HG03066 (cell line): ENCODE measurements around the gene CBLN1.

ENCODE experiments used
- ATAC-seq: cut with Tn5 transposase; IDR thresholded peaks from one replicate; pipeline ENCODE4 v1.9.1; 2021; ENCODE audit warnings: low read depth; ENCODE audit not compliant: unreplicated experiment

Gene CBLN1

DNA sequence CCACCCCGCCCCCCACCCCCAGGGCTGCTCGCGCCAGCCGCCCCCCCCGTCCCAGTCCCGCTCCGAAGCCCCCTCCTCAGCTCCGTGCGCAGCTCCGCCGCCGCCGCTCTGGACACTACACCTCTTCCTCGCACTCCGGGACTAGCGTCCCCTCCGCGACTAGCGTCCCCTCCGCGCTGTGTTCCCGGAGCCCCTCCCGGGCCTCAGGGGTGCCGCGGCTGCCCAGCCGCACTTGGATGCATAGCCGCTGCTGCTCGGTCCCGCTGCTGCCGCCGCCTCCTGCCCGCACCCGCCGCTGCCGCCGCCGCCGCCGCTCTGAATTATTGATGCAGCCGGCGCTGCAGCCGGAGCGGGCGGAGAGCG lies at the start of gene CBLN1:
Gene CBLN1 (minus strand): TSS at position 359 of the 363 bp plus-strand sequence. CDS start 373 bp downstream, outside the sequence.
- no peak for ATAC-seq

DNA sequence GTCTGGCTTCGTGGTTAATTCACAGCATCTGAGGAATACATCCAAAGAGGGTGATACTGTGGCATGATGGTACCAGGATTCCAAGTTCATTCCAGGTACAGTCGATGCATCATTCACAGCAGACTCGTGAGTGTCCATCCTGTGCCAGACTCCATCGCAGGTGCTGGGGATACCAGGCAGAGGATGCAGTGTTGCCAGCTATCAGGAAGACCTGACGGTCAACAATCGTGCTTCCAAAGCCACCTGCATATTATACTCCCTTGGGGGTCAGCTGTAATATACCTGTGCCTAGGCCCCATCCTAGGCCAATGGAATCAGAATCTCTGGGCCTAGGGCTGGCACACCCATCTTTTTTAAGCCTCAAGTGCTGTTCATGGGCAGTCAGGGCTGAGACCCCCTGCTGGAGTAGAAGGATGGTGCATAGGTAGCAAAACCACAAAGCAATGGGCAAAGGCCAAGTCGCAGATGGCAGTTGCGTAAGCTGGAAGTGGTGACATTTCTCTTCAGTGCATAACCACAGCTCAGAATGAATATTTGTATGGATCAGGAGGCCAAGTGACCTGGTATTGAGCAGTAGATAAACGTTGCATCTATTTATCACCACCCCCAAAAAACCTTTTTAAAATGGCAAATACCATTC lies 49.0 kb upstream of the CBLN1 start:
- ATAC-seq = no peak

DNA sequence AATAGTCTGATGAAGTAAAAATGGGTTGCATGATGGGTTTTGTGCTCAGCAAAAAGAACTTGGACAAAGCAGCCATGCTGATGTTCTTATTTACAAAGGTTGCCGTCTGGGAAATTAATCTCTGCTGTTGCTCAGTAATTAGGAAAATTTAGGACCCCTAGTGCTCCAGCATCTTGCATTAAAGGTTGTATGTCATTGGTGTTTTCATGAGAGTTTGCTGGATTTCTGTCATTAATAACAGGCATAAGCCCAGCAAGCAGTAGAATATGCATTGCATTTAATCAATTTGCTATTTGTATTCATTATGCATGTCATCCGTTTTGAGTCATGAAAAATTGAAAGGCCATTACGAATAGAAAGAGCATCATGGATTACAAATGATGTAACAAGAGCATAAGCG lies 46.7 kb upstream of the CBLN1 start:
- no peak for ATAC-seq

DNA sequence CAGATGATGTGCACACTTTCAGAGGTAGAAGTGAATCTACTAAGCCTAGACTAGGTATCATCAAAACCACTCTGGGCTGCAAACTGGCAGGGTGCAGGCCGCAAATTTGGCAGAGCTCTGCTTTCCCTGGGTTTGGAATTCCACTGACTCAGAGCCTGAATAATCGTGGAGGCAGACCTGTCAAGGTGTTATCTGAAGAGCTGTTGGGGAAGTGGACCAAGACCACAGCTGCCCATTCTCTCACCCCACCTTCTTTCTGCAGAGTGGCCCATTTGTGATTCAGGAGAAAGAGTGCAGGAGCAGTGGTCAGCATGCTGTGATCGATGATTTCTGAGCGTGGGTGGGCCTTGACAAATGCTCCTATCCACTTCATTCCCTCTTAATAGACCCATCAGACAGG lies 45.8 kb upstream of the CBLN1 start:
- ATAC-seq = no peak

DNA sequence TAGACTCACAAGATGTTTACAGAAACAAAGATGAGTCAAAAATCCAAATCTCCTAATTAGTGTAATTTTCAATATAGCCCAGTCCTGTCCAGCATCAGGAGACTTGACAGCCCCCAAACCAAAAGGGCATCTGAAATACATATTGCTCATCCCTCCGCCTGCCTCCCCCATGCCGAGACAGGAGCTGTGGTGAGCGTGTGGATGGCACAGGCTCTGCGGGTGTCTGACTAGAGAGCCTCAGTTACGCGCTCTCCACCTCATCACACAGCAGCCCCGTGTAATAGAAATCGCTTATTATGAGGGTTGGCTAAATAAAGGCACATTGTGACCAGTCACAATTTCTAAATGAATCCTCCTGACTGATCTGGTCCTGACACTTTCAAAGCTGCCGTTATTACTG lies 43.1 kb upstream of the CBLN1 start:
- ATAC-seq = no peak

DNA sequence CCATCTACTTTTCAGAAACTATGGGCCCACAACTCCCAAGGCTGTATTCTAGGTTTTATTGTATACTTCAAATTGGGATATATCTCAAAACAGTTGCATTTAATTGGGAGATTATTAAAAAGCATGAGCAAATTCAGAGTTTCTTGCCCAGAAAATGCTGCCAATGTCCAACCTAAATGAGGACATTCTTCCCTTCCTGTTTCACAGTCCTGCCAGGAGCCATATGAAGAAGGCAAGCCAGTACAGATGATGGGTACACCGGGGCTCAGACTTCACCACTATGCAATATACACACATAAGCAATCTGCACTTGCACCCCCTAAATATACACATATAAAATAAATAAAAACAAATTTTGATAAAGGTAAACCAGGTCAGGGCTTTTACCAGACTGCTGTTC lies 34.0 kb upstream of the CBLN1 start:
- no peak for ATAC-seq

DNA sequence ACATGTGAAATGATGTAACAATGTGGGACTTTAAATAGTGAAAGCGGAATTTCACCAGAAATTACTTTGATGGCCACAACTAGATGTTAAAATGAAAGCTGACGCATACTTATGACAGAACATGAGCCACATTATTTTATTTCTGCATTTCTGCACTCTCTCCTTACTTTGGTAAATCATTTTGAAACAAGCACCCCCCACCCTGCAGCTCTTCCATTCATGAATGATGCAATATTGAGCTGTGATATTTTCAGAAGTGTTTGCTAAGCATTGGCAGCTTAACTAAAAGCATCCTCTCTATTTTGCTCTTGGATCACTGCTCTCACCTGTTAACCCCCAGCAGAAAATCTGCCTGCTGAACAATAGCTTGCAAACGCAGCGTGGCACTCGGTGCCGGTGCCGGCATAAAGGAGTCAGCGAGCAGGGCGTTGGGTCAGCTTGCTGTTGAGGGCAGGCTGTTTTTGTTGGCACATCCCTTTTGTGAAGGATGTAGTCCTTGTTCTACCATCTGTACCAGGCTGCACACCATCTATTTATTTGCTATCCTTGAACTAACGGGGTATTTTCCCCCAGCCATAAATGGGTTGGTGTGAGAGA lies 30.8 kb upstream of the CBLN1 start:
- ATAC-seq = no peak

DNA sequence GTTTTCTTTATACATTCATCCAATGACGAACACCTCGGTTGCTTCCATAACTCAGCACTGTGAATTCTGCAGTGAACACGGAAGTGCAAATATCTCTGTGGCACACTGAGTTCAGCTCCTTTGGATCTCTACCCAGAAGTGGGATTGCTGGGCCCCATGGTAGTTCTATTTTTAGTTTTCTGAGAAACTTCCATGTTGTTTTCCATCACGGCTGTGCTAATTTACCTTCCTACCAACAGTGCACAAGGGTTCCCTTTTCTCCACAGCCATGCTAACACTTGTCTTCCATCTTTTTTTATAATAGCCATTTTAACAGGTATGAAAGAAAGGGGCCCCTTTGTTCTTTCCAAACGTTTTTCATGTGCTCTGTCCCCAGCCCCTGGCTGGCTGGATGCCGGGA lies 30.2 kb upstream of the CBLN1 start:
- ATAC-seq = no peak

DNA sequence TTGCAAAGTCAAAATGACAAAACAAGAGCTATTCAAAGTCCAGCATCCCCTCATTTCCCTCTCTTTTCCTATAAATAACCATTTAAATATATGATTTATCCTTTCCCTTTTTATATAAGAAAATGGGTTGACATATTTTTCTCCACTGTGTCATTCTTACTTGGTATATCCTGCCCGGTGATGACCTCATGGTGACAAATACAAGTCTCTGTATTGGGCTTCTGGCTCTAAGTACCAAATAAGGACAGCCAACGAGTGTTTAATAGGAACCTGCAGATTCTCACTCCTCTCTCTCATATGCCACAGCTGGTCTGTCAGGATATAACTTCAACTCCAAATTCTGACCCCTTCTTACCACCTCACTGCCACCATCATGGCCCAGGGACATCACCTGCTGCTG lies 25.5 kb upstream of the CBLN1 start:
- no peak for ATAC-seq

DNA sequence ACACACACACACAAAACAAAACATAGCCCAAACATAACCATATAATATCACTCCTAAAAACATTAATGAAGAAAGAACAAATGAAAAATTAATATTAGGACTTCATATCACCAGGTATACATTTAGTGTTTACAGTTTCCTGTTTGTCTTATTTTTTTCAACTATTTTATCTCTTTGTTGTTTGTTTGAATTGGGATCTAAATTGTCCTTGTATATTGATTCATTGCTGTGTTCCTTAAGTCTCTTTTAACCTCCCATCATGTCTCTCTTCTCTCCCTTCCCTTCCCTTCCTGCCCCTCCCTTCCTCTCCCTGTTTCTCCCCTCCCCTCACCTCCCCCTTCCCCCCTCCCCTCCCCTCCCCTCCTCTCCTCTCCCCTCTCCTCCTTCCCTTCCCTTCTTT lies 23.8 kb upstream of the CBLN1 start:
- no peak for ATAC-seq

DNA sequence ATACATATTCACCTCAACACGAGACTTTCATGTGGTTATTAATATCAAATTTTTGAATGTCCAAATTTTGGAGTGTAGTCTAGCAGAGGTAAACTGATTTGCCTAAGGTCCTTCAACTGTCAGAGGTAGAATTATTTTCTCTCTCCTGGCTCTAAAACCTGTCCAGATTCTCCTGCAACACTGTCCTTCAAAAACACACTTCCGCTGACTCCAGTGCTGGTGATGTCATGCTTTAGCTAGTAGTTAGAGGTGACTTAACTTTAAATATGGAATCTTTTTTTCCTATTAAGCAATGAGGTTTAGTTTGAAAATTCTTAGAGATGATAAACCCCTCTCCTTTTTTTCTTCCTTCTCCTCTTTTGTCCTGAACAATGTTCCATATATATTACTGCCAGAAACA lies 10.8 kb upstream of the CBLN1 start:
- no peak for ATAC-seq

DNA sequence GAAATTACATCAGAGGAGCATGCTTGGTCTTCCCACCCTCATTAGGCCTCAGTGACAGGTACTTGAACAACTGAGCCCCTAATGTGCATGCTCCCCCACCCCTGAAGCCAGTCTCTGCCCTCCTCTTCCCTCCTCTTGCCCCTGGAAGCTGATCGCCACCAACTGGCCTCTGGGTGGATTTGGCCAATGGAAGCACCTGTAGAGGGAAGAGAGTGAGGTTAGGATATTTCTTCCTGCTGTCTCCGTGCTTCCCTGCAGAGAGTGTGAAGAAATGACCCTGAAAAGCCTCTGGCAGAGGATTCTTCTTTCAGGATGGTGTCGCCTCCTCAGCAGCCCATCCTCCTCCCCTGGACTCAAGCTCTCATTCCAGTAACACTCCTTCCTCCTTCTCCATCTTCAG lies 5.9 kb upstream of the CBLN1 start:
- no peak for ATAC-seq

DNA sequence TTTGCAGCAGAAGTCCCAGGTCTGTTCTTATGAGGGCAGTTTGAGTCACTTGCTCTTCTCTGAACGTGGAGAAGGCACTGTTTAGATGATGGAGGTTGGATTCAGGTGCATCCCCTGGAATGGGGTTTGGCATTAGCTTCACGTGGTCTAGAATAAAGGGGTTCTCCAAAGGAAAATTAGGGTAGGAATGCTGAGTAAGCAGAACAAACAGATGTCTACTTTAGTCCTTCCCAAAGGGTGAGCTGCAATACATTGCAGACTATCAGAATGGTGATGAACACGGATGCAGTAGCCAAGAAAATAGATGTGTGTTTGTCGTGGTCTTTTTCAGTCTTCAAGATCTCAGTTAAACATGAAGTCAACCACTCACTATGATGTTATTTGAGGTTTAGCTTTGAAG lies 3.3 kb upstream of the CBLN1 start:
- no peak for ATAC-seq

DNA sequence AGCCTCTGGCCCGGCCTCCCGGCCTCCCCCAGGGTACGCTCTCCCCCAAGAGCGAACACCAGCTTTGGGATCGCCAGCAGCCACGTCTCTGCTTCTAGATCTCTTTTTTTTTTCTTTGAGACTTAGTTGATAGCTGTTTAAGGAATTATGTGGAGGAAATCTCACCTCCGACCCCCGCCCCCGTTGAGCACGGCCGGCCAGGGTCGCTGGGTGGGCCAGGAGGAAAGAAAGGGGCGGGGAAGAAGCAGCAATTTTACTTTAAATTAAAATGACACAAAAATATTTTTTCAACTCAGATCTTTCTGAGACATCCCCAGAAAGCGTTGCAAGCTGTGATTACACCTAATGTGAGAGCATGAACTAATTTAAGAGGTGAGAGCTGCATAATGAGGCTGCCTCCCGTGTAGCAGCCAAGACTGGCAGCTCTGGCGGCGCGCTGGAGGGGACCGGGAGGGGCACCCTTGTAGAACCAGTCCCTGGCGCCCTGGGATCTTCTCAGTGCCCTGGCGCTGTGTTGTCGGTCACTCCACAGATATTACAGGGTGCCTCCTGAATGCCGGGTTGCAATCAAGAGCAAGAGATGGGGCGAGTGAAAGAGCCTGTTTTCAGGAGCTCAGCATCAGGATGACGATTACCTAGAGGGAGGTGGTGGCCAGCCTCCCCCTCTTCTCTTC lies 1.9 kb upstream of the CBLN1 start:
- no peak for ATAC-seq

DNA sequence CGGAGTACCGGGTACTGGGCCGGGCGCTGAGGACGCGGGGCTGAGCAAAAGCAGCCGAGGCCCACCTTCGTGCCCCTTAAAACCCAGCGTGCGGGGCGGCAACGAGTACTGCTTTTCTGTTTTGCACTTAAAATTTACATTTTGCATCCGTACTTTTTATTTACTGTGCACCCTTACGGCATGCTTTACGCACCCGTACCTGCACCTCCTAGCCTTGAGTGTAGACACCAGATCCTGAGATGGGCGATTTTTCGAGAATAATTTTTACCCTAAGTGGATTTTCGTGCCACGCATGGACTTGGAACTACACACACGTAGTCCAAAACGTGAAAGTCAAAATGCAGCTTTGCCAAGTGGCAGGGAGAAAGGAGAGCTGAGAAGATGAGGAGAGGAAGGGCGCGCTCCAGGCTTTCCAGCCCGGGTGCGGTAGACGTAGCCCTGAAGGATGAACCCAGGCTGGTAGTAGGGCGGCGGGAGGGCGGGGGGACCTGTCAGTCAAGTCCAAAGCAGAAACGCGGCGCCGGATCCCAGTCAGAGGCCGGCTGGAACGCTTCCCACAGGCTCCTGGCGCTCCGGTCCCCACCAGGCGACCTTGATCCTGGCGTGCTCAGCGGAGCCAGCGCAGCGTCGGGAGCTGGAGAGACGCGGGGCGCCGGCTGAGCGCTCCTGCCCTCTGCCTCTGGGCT lies 1.2 kb upstream of the CBLN1 start:
- no peak for ATAC-seq

DNA sequence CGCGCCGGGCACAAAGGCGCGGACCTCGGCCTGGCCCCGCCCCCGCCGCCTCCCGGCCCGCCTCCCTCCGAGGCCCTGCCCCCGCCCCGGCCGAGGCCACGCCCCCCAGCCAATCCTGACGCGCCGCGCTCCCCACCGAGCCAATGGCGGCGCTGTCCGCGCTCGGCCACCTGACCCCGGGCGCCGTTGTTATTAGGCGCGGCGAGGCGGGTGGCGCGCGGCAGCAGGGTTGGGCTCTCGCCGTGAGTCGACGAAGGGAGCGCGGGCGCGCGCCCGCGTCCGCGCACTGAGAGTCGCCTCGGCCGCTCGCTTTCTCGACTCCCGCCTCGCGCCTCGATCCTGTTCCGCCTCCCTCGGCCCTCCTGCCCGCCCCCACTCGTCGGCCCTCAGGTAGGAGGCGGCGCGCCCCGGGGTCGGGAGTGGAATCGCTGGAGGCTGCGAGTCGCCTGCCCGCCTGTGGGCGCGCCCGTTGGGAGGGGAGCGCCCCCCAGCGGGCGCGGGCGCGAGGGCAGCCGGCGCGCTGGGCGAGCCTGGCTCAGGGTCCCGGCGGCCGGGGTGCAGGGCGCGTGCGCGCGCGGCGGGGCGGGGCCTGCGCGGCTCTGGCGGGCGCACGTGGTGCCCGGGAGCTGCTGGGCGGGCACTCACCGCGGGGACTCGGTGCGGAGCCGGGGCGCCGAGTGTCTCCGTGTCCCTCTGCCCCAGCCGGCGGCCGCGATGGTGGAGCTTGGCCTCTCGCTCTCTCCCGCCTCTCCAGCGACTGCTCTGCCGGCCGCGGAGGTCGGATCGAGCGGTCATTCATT lies 405 bp upstream of the CBLN1 start:
- ATAC-seq = peak; percentile 77

DNA sequence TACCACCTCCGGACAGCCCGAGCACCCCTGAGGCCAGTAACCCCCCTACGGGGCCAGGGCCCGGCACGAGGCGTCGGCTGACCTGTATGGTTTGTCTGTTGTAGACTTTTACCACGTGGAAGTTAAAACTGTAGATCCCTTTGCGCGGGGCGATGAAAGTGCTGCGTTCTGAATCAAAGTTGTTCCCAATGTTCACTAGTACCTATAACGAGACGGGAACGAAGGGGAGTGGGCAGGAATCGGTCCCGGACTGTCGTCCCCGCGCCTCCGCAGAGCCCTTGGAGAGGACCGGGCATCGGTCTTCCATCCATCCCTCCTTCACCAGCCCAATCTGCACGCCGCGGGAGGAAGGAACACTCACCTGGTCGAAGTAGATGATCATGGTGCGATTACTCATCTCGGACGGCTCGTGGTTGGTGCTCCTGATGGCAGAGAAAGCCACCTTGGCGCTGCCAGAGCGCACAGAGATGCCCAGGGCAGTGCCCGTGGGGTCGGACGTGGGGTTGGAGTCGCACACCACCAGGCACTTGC lies 732 bp downstream of the CBLN1 start:
- ATAC-seq = no peak

DNA sequence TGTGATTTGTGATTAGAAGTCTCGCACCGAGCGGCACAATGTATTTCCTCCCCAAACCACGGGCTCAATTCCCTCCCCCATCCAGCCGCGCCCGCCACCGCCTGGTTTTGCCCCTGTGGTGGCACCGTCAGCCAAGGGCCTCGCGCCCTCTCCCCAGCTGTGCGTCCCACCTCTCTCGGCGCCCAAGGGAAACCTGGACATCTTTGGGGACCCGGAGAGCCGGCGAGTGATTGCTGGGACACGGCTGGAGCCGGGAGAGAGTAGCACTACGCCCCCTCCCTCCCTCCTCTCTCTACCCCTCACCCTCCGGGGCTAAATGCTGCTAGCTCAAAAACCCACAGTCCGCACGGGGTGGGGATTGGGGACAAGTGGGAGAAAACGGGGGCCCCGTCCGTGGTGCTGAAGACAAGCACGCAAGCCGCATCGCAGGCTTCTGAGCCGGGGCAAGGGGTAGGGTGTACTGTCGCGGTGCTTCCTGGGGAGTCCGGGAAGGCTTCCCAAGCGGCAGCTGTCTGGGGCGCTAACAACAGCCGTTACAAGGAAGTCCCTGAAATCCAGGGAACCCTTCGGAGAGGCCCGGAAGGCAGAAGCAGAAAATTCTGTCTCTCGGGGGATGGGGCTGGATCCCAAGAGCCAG lies 1.4 kb downstream of the CBLN1 start:
- ATAC-seq = no peak

DNA sequence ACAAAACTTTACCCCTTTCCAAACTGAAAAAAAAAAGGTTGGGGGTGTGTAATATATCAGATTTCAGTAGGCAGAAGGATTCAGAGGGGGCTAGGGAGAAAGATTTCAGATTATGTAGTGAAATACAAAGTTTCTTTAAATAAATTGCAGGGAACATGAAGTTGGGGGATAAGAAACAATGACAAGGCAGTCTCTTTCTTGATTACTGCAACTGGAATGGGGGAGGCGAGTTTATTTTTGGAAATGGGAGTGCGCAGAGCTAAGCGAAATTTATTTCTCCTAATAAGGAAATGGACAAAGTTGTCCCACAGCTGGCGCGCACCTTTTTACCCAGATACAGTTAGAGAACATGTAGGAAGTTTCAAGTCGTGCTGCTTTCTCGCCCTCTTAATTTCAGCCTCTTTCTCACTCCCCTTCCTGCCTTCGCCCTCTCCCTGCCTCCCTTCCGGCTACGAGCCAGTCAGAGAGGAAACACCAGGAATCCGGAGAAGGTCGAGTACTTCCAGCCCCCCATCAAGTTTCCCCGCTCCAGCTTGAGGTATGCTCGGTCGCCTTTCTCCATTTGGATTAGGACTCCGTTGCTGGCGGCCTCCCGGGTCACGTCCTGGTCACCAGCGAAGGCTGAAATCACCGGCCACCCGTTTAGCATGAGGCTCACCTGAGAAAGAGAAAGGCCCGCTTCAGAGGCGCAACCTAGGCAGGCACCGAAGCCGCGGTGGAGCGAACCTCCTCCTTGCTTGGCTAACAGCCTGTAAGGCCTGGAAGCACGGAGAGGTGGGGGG lies 2.5 kb downstream of the CBLN1 start:
- ATAC-seq = no peak

DNA sequence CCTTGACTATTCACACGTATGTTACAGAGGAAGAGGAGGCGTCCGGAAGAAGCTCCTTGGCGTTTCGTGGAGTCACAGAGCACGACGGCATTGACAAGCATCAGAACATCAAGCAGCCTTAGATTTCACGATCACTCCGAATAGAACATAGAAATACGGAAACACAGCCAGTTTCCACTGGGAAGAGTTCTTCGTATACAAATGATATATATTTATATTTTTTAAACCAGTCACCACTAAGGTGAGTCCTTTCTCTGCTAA lies 3.1 kb downstream of the CBLN1 start:
- no peak for ATAC-seq
